ENCODE data around the gene IQCF6. TPM values are rescaled to one million over a fixed set of nuclear protein-coding genes. Genes with fewer than 3 reads are reported as not detected.
"Not testable (repeated sequence)": the region's sequence is repeated elsewhere in the genome, so short reads cannot be mapped to it uniquely, and the experiment has no call there.

The IQCF6 gene
- total RNA-seq, 1 donor = not detected

DNA sequence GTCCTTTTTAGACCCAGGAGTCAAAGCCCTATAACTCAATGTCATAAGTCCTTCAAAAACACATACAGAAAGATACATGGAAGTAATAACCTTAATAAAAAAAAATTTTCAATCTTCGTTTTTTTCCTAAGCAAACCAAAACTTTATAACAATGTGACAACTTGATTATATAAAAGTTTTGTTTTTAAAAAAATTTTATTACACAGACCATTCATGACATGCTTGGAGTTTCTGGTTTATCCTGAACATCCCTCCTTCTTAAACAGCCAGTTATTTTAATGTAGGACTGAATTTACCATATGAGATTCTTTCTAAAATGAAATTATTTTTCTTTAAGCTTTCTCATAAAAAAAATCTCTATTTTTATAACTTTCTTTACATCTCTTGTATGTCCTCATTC, 30.7 kb downstream of the IQCF6 start:
- no peak overlapping the region for H3K4me3 ChIP-seq (ENCODE audit: low read depth, low read length)
- DNase-seq (ENCODE audit: low read depth) = no peak
- TF ChIP-seq, protein P1, sequence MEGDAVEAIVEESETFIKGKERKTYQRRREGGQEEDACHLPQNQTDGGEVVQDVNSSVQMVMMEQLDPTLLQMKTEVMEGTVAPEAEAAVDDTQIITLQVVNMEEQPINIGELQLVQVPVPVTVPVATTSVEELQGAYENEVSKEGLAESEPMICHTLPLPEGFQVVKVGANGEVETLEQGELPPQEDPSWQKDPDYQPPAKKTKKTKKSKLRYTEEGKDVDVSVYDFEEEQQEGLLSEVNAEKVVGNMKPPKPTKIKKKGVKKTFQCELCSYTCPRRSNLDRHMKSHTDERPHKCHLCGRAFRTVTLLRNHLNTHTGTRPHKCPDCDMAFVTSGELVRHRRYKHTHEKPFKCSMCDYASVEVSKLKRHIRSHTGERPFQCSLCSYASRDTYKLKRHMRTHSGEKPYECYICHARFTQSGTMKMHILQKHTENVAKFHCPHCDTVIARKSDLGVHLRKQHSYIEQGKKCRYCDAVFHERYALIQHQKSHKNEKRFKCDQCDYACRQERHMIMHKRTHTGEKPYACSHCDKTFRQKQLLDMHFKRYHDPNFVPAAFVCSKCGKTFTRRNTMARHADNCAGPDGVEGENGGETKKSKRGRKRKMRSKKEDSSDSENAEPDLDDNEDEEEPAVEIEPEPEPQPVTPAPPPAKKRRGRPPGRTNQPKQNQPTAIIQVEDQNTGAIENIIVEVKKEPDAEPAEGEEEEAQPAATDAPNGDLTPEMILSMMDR (IDR thresholded peaks at IDR 0.05; ENCODE audit: insufficient read depth, low read depth, low read length) = no peak

DNA sequence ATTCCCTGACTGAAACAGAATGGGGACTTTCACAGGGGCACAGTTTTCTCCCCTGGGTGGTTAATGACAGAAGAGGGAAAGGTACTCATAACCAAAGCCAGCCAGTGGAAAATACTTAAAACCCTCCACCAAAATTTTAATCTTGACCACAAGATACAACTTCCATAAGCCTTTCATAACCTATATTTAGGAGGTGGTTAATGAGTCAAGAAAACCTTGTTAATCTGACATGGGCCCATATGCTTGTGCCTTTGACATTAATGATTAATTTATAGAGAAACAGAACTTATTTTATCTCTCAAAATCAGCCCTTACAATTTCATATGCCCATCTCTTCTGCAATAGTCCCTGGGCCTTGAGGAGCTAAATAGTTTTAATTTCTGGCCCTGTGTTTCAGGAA, 31.2 kb downstream of the IQCF6 start:
- no peak for DNase-seq (ENCODE audit: low read depth)
- H3K4me3 ChIP-seq (ENCODE audit: low read depth, low read length) = no peak overlapping the region
- TF ChIP-seq, protein P1 (IDR thresholded peaks at IDR 0.05; ENCODE audit: insufficient read depth, low read depth, low read length) = no peak

DNA sequence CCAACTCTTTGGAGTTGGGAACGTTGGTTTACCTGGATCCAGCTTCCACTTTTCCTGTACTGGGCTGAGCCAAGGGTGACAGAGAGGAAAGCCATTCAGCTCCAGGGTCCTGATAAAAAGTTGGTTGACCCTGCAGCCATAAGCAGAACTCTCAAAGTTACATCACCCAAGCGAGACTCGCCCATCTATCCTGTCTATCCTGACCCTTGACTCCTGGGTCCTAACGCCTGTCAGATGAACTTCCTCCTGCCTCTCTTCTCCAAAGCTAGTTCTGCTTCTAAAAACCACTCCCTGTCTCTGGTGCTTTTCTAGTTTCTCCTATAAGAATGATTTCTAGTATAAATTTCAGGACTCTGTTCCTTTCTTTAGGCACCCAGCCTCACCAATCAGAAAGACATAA, 36.1 kb downstream of the IQCF6 start:
- DNase-seq (ENCODE audit: low read depth); H3K4me3 ChIP-seq (ENCODE audit: low read depth, low read length): not testable (repeated sequence)

DNA sequence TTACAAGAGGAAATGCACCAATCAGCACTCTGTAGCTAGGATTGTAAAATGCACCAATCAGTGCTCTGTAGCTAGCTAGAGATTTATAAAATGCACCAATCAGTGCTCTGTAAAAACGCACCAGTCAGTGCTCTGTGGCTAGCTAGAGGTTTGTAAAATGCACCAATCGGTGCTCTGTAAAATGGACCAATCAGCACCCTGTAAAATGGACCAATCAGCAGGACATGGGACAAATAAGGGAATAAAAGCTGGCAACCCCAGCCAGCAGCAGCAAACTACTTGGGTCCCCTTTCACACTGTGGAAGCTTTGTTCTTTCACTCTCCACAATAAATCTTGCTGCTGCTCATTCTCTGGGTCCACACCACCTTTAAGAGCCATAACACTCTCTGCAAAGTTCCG, 36.7 kb downstream of the IQCF6 start:
- not testable (repeated sequence) for DNase-seq (ENCODE audit: low read depth); H3K4me3 ChIP-seq (ENCODE audit: low read depth, low read length)

DNA sequence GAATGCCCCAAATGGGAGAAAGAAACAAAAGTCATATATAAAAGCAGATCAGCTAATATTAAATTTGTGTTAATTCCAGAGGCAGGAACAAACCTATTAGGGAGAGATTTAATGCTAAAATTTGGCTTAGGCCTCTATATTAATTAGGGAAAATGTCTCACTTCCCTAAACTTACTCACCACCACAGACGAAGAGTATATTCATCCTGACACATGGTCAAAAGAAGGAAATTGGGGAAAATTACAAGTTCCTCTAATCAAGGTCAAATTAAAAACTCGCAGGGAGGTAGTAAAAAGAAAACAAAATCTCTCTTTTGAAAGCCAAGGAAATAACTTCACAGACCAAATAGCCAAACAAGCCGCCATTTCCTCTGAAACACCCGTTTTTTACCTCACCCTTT, 39.9 kb downstream of the IQCF6 start:
- H3K4me3 ChIP-seq (ENCODE audit: low read depth, low read length) = no peak overlapping the region
- no peak for DNase-seq (ENCODE audit: low read depth)
- TF ChIP-seq, protein P1 (IDR thresholded peaks at IDR 0.05; ENCODE audit: insufficient read depth, low read depth, low read length) = no peak

DNA sequence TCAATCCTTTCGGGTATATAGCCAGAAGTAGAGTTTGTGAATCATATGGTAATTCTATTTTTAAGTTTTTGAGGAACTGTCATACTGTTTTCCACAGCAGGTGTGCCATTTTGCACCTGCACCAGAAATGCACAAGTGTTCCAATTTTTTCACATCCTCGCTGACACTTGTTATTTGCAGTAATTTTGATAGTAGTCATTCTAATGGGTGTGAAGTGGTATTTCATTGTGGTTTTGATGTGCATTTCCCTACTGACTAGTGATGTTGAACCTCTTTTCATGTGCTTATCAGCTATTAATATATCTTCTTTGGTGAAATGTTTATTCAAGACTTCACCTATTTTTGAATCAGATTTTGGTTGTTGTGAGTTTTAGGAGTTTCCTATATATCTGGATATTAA, 43.1 kb downstream of the IQCF6 start:
- TF ChIP-seq, protein P1 (IDR thresholded peaks at IDR 0.05; ENCODE audit: insufficient read depth, low read depth, low read length) = no peak
- no peak overlapping the region for H3K4me3 ChIP-seq (ENCODE audit: low read depth, low read length)
- no peak for DNase-seq (ENCODE audit: low read depth)

DNA sequence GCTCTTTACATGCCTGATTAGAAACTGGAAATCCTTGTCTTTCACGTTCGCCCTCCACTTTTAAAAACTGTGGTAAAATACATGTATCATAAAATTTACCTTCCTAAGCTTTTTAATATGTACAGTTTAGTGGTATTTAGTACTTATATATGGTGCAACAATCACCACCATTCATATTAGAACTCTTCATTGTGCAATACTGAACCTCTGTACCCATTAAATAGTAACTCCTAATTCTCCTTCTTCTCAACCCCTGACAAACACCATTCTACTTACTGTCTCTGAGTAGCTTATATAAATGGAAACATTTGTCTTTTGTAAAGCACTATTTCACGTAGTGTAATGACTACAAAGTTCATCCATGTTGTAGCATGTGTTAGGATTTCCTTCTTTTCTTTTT, 44.0 kb downstream of the IQCF6 start:
- TF ChIP-seq, protein P1 (IDR thresholded peaks at IDR 0.05; ENCODE audit: insufficient read depth, low read depth, low read length) = no peak
- DNase-seq (ENCODE audit: low read depth) = no peak
- H3K4me3 ChIP-seq (ENCODE audit: low read depth, low read length) = no peak overlapping the region

DNA sequence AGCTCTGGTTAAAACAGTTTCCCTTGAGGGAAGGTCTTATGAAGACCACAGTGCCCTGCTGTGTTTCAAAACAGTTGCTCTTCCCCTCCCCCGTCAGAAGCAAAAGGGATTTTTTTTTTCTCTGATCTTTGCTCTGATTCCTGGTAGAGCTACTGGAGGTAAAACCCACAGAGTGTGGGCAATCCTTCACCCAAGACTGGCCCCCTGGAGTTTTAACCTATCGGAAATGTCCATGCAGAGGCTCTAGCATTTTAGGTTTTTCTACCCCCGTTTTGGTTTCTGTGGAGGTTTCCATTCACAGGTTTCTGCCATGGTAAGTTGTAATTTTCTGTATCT, 44.5 kb downstream of the IQCF6 start:
- no peak for DNase-seq (ENCODE audit: low read depth)
- H3K4me3 ChIP-seq (ENCODE audit: low read depth, low read length) = no peak overlapping the region
- TF ChIP-seq, protein P1 (IDR thresholded peaks at IDR 0.05; ENCODE audit: insufficient read depth, low read depth, low read length) = no peak
